Upper lobe of left lung (tissue), 6 donors: ENCODE measurements around the gene SLC35E3. TPM values are rescaled to one million over a fixed set of nuclear protein-coding genes. Genes with fewer than 3 reads are reported as not detected.

Experiments used
- ATAC-seq, 2 donors: fragments of 200-7000 bp; cut with Tn5 transposase; one replicate each; pipeline ENCODE4 v1.9.1; 2022; ENCODE audit warnings: mild to moderate bottlenecking in 2 of 2, moderate library complexity in 2 of 2; ENCODE audit not compliant: low FRiP score in 2 of 2
- DNase-seq, 2 donors: peaks; one replicate each; pipeline ENCODE4 v3.0.0-alpha.2; 2019 to 2020
- H3K27ac ChIP-seq, 4 donors: fragments of 200-600 bp; sonication (generic); one replicate each; pipeline ENCODE4 v1.5.1; 2016 to 2019
- H3K27me3 ChIP-seq, 4 donors: fragments of 200-600 bp; sonication (generic); one replicate each; pipeline ENCODE4 v1.5.1; 2017 to 2019
- H3K36me3 ChIP-seq, 4 donors: fragments of 200-600 bp; sonication (generic); one replicate each; pipeline ENCODE4 v1.5.1; 2016 to 2019
- H3K4me1 ChIP-seq, 4 donors: fragments of 200-600 bp; sonication (generic); one replicate each; pipeline ENCODE4 v1.5.1; 2018 to 2019
- H3K4me3 ChIP-seq, 4 donors: fragments of 200-600 bp; sonication (generic); one replicate each; pipeline ENCODE4 v1.5.1; 2017 to 2019; ENCODE audit warnings: mild to moderate bottlenecking in 2 of 4, moderate library complexity in 1 of 4
- H3K9me3 ChIP-seq, 4 donors: fragments of 200-600 bp; sonication (generic); one replicate each; pipeline ENCODE4 v1.5.1; 2018 to 2019
- CTCF ChIP-seq, 6 experiments: fragments of 450-650 bp in 4 of 6; fragments of 200-600 bp in 2 of 6; sonication (generic) in 2 of 6; IDR thresholded peaks; one replicate each; pipeline ENCODE4 v1.5.1; 2016 to 2019; ENCODE audit warnings: antibody characterized with exemption in 6 of 6
- EP300 ChIP-seq, 4 donors: sonication (generic); formaldehyde crosslinking; IDR thresholded peaks; one replicate each; pipeline ENCODE4 v1.5.1; 2017; ENCODE audit warnings: antibody characterized with exemption in 4 of 4, control low read depth in 2 of 4
- POLR2A ChIP-seq, 4 donors: fragments of 450-650 bp; IDR thresholded peaks; one replicate each; pipeline ENCODE4 v1.5.1; 2016 to 2017; ENCODE audit warnings: antibody characterized with exemption in 4 of 4, mild to moderate bottlenecking in 2 of 4
- POLR2AphosphoS5 ChIP-seq, 2 donors: sonication (generic); formaldehyde crosslinking; IDR thresholded peaks; one replicate each; pipeline ENCODE4 v1.5.1; 2017; ENCODE audit warnings: antibody characterized with exemption in 2 of 2
- WGBS, 2 donors: methylation state at CpG; one replicate each; pipeline ENCODE4 v1.1.5; 2017 to 2018; 5-methylcytosine and 5-hydroxymethylcytosine counted together
- total RNA-seq, 6 donors: library from RNA; depleted of rRNA in 4 of 6; stranded (reverse); fragments of >200 nt in 4 of 6; gene quantifications; one replicate each; pipeline versions ENCODE4 v1.1.0 to v1.2.1, GENCODE V29; 2016 to 2021
- donor health status: DM: no; HTN: no; CAD: no; lungs with moderate emphysema.
- donor health status: DM: no; HTN: yes; CAD: no; lungs with severe emphysema.

Gene SLC35E3
- total RNA-seq, 6 donors from 2014 or later = 6.5 to 38.8 (median 15.2) TPM

GRCh38 chr12:68762691-68763090, 16.7 kb downstream of the SLC35E3 start:
- H3K4me3 ChIP-seq = no peak overlapping the region
- ATAC-seq = no peak
- peaks cover 0 to 46% (median 12%) of the 10 kb centered on the region in 4 donors for H3K36me3 ChIP-seq
- TF ChIP-seq POLR2AphosphoS5 (IDR thresholded peaks at IDR 0.05) = no peak
- no peak for TF ChIP-seq EP300 (IDR thresholded peaks at IDR 0.05)
- no peak for TF ChIP-seq CTCF (IDR thresholded peaks at IDR 0.05)
- TF ChIP-seq POLR2A (IDR thresholded peaks at IDR 0.05) = no peak
- no peaks in the 10 kb centered on the region for H3K4me1 ChIP-seq
- WGBS, 2 donors = 95 to 100% methylated on average over 3 of the region's 3 CpGs
- no peaks in the 10 kb centered on the region for H3K27me3 ChIP-seq
- no peaks in the 10 kb centered on the region for H3K9me3 ChIP-seq
- no peak overlapping the region for H3K27ac ChIP-seq
- DNase-seq = no peak

GRCh38 chr12:68765696-68766095, 19.7 kb downstream of the SLC35E3 start:
- WGBS, 2 donors = 96 to 100% methylated on average over 1 of the region's 1 CpG
- ATAC-seq (no peak), DNase-seq (no peak)
- Histone ChIP-seq H3K4me1 (no peaks in the 10 kb centered on the region), H3K27me3 (no peaks in the 10 kb centered on the region), H3K27ac (no peak overlapping the region), H3K4me3 (no peak overlapping the region), H3K36me3 (peaks cover 0 to 38% (median 12%) of the 10 kb centered on the region in 4 donors), H3K9me3 (no peaks in the 10 kb centered on the region)
- TF ChIP-seq CTCF (IDR thresholded peaks at IDR 0.05) = no peak
- no peak for TF ChIP-seq EP300 (IDR thresholded peaks at IDR 0.05)
- TF ChIP-seq POLR2A (IDR thresholded peaks at IDR 0.05) = no peak
- no peak for TF ChIP-seq POLR2AphosphoS5 (IDR thresholded peaks at IDR 0.05)

GRCh38 chr12:68766646-68767045, 20.7 kb downstream of the SLC35E3 start:
- 95 to 100% methylated on average over 2 of the region's 2 CpGs for WGBS, 2 donors
- Histone ChIP-seq H3K4me1 (no peaks in the 10 kb centered on the region), H3K9me3 (no peaks in the 10 kb centered on the region), H3K27me3 (no peaks in the 10 kb centered on the region), H3K4me3 (no peak overlapping the region), H3K27ac (no peak overlapping the region), H3K36me3 (peaks cover 0 to 38% (median 11%) of the 10 kb centered on the region in 4 donors)
- ATAC-seq (no peak), DNase-seq (no peak)
- no peak for TF ChIP-seq POLR2AphosphoS5 (IDR thresholded peaks at IDR 0.05)
- TF ChIP-seq EP300 (IDR thresholded peaks at IDR 0.05) = no peak
- no peak for TF ChIP-seq POLR2A (IDR thresholded peaks at IDR 0.05)
- no peak for TF ChIP-seq CTCF (IDR thresholded peaks at IDR 0.05)

GRCh38 chr12:68767191-68767590, 21.2 kb downstream of the SLC35E3 start:
- peaks cover 0 to 38% (median 9%) of the 10 kb centered on the region in 4 donors for H3K36me3 ChIP-seq

More at GRCh38 chr12:68767191-68767590, 21.2 kb downstream of the SLC35E3 start:
- Histone ChIP-seq H3K27ac (no peak overlapping the region), H3K4me3 (no peak overlapping the region), H3K27me3 (no peaks in the 10 kb centered on the region), H3K4me1 (no peaks in the 10 kb centered on the region), H3K9me3 (no peaks in the 10 kb centered on the region)
- WGBS, 2 donors = 94 to 97% methylated on average over 7 of the region's 7 CpGs
- DNase-seq = no peak
- no peak for TF ChIP-seq CTCF (IDR thresholded peaks at IDR 0.05)
- no peak for ATAC-seq
